Smooth muscle cell (in vitro differentiated cells): Measurements from ENCODE around the gene KRT16. TPM values are rescaled to one million over a fixed set of nuclear protein-coding genes. Genes with fewer than 3 reads are reported as not detected.

Source experiments
- DNase-seq: peaks from one replicate; lab custom pipeline; 2025; ENCODE audit not compliant: unreplicated experiment; lab: John Stamatoyannopoulos, UW
- H2AFZ ChIP-seq: fragments of 200-600 bp; sonication (generic); 2 replicates; pipeline ENCODE4 v1.6.0; 2016; ENCODE audit warnings: antibody characterized with exemption, low read depth, mild to moderate bottlenecking
- H3F3A ChIP-seq: fragments of 200-600 bp; sonication (generic); 2 replicates; pipeline ENCODE4 v1.6.0; 2017; ENCODE audit warnings: antibody characterized with exemption, low read depth
- H3K27ac ChIP-seq: fragments of 200-600 bp; sonication (generic); 2 replicates; pipeline ENCODE4 v1.5.1; 2016; ENCODE audit warnings: low read depth, mild to moderate bottlenecking
- H3K27me3 ChIP-seq: fragments of 200-600 bp; sonication (generic); 2 replicates; pipeline ENCODE4 v1.6.1; 2016; ENCODE audit warnings: low read depth, mild to moderate bottlenecking
- H3K36me3 ChIP-seq: fragments of 200-600 bp; sonication (generic); 2 replicates; pipeline ENCODE4 v1.5.1; 2016; ENCODE audit warnings: low read depth
- H3K4me1 ChIP-seq: fragments of 200-600 bp; sonication (generic); 2 replicates; pipeline ENCODE4 v1.5.1; 2016; ENCODE audit warnings: low read depth
- H3K4me2 ChIP-seq: fragments of 200-600 bp; sonication (generic); 2 replicates; pipeline ENCODE4 v1.6.0; 2016; ENCODE audit warnings: mild to moderate bottlenecking
- H3K4me3 ChIP-seq: fragments of 200-600 bp; sonication (generic); 2 replicates; pipeline ENCODE4 v1.5.1; 2016; ENCODE audit warnings: mild to moderate bottlenecking
- H3K79me2 ChIP-seq: fragments of 200-600 bp; sonication (generic); 2 replicates; pipeline ENCODE4 v1.6.0; 2016; ENCODE audit warnings: low read depth, mild to moderate bottlenecking
- H3K9ac ChIP-seq: fragments of 200-600 bp; sonication (generic); 2 replicates; pipeline ENCODE4 v1.6.0; 2016; ENCODE audit warnings: low read depth
- H3K9me3 ChIP-seq: fragments of 200-600 bp; sonication (generic); replicated peaks from 2 replicates; pipeline ENCODE4 v1.5.1; 2016; ENCODE audit warnings: low read depth
- H4K20me1 ChIP-seq: fragments of 200-600 bp; sonication (generic); 2 replicates; pipeline ENCODE4 v1.6.0; 2016; ENCODE audit warnings: low read depth
- CTCF ChIP-seq: fragments of 200-600 bp; sonication (generic); IDR thresholded peaks from 2 replicates; pipeline ENCODE4 v1.5.1; 2017; ENCODE audit warnings: borderline replicate concordance, mild to moderate bottlenecking, antibody characterized with exemption; ENCODE audit not compliant: insufficient read depth, poor library complexity, severe bottlenecking
- WGBS: methylation state at CpG from one replicate; pipeline ENCODE4 v1.1.7; 2016; ENCODE audit warnings: low lambda C conversion rate; 5-methylcytosine and 5-hydroxymethylcytosine counted together
- polyA plus RNA-seq: library from polyadenylated mRNA; unstranded; fragments of >200 nt; fragmentation: Nextera tagmentation; extraction: Ambion mirVana; gene quantifications from 2 replicates; pipeline ENCODE4 v1.2.1, GENCODE V29; 2016
- total RNA-seq: library from RNA; depleted of rRNA; stranded (reverse); fragments of >200 nt; gene quantifications from 2 replicates; pipeline ENCODE4 v1.2.3, GENCODE V29; 2014

KRT16 gene
- total and polyA plus RNA-seq, 2 experiments from 2014 or later, result 304 to 521 TPM

- no peak for DNase-seq
- peak overlapping the region; percentile 87 for H3K27ac ChIP-seq
- H2AFZ ChIP-seq, result no peak overlapping the region
- no peaks in the 10 kb centered on the region for H3K9me3 ChIP-seq
- H3K36me3 ChIP-seq, result no peaks in the 10 kb centered on the region
- H3K27me3 ChIP-seq, result no peaks in the 10 kb centered on the region
- no peak overlapping the region for H3K4me3 ChIP-seq
- H3F3A ChIP-seq, result no peaks in the 10 kb centered on the region
- peaks cover 10% of the 10 kb centered on the region for H3K4me1 ChIP-seq
- 51% methylated on average over 18 of the region's 18 CpGs for WGBS
- no peaks in the 10 kb centered on the region for H3K79me2 ChIP-seq
- no peak for TF ChIP-seq CTCF
- H3K4me2 ChIP-seq, result no peak overlapping the region
- no peaks in the 10 kb centered on the region for H4K20me1 ChIP-seq
- peak overlapping the region; percentile 62 for H3K9ac ChIP-seq
These were observed 43.1 kb upstream of the KRT16 start for GRCh38 chr17:41655611-41656111.

- Histone ChIP-seq H4K20me1 (no peaks in the 10 kb centered on the region), H3K9me3 (no peaks in the 10 kb centered on the region), H3K4me2 (no peak overlapping the region), H3F3A (no peaks in the 10 kb centered on the region), H3K36me3 (no peaks in the 10 kb centered on the region), H3K4me1 (peaks cover 10% of the 10 kb centered on the region), H2AFZ (no peak overlapping the region), H3K79me2 (no peaks in the 10 kb centered on the region), H3K27me3 (no peaks in the 10 kb centered on the region), H3K27ac (peak overlapping the region; percentile 87), H3K9ac (peak overlapping the region; percentile 62), H3K4me3 (no peak overlapping the region)
- no peak for DNase-seq
- WGBS, result 92% methylated on average over 24 of the region's 24 CpGs
- no peak for TF ChIP-seq CTCF
These were observed 42.4 kb upstream of the KRT16 start for GRCh38 chr17:41654678-41655607.

- H3K27me3 ChIP-seq, result no peaks in the 10 kb centered on the region
- peaks cover 10% of the 10 kb centered on the region for H3K4me1 ChIP-seq
- 84% methylated on average over 14 of the region's 14 CpGs for WGBS
- no peaks in the 10 kb centered on the region for H3K36me3 ChIP-seq
- H3K9me3 ChIP-seq, result no peaks in the 10 kb centered on the region
- no peak overlapping the region for H3K4me3 ChIP-seq
- TF ChIP-seq CTCF, result no peak
- no peak overlapping the region for H2AFZ ChIP-seq
- no peaks in the 10 kb centered on the region for H4K20me1 ChIP-seq
- no peaks in the 10 kb centered on the region for H3F3A ChIP-seq
- no peak for DNase-seq
- H3K27ac ChIP-seq, result peak overlapping the region; percentile 87
- H3K79me2 ChIP-seq, result no peaks in the 10 kb centered on the region
- no peak overlapping the region for H3K4me2 ChIP-seq
- no peak overlapping the region for H3K9ac ChIP-seq
These were observed 41.5 kb upstream of the KRT16 start for GRCh38 chr17:41653892-41654677.
